HepG2 (cell line): Measurements from ENCODE around the gene ITSN2. TPM values are rescaled to one million over a fixed set of nuclear protein-coding genes. Genes with fewer than 3 reads are reported as not detected.

ENCODE experiments used
- ARID5B ChIP-seq: IDR thresholded peaks from 2 replicates; pipeline ENCODE4 v1.4.0; 2020; ENCODE audit warnings: mild to moderate bottlenecking, missing genetic modification reagents
- JUN ChIP-seq: sonication (generic); formaldehyde crosslinking; IDR thresholded peaks from 2 replicates; pipeline ENCODE4 v1.4.0; 2020; ENCODE audit warnings: mild to moderate bottlenecking, missing genetic modification reagents
- MXD4 ChIP-seq: IDR thresholded peaks from 2 replicates; pipeline ENCODE4 v1.6.1; 2016; ENCODE audit warnings: mild to moderate bottlenecking, missing biosample characterization, missing genetic modification reagents
- PLRG1 ChIP-seq: fragments of 450-650 bp; conservative IDR thresholded peaks from 2 replicates; pipeline ENCODE4 v1.6.1; 2016
- SRSF1 ChIP-seq: fragments of 200-400 bp; formaldehyde crosslinking; optimal IDR thresholded peaks from 2 replicates; pipeline ENCODE3; 2017; ENCODE audit warnings: mild to moderate bottlenecking, low read depth, low read length, moderate library complexity
- THRA ChIP-seq: sonication (generic); formaldehyde crosslinking; IDR thresholded peaks from 2 replicates; pipeline ENCODE4 v1.4.0; 2020; ENCODE audit warnings: missing genetic modification reagents, borderline replicate concordance
- ZFP82 ChIP-seq: sonication (generic); formaldehyde crosslinking; IDR thresholded peaks from 2 replicates; pipeline ENCODE4 v1.5.1; 2020; ENCODE audit warnings: mild to moderate bottlenecking, missing genetic modification reagents, borderline replicate concordance
- ZNF143 ChIP-seq: sonication (generic); formaldehyde crosslinking; IDR thresholded peaks from 2 replicates; pipeline ENCODE4 v1.4.0; 2020; ENCODE audit warnings: missing genetic modification reagents
- ZNF503 ChIP-seq: sonication (generic); formaldehyde crosslinking; IDR thresholded peaks from 2 replicates; pipeline ENCODE4 v1.4.0; 2020; ENCODE audit warnings: missing genetic modification reagents
- ZNF790 ChIP-seq: sonication (generic); formaldehyde crosslinking; IDR thresholded peaks from 2 replicates; pipeline ENCODE4 v1.8.0; 2022; ENCODE audit warnings: missing genetic modification reagents, mild to moderate bottlenecking, borderline replicate concordance
- ZZZ3 ChIP-seq: sonication (generic); formaldehyde crosslinking; IDR thresholded peaks from 2 replicates; pipeline ENCODE4 v1.4.0; 2020; ENCODE audit warnings: missing genetic modification reagents, mild to moderate bottlenecking, borderline replicate concordance
- polyA plus RNA-seq, 8 experiments: library from polyadenylated mRNA; depleted of rRNA in 3 of 8; stranded (reverse) in 7 of 8; unstranded in 1 of 8; fragments of >200 nt; fragmentation: Illumina TruSeq in 4 of 8; extraction: Trizol in 4 of 8; gene quantifications; 2 replicates each; pipeline versions ENCODE4 v1.2.1 to v1.2.3, GENCODE V29; 2011 to 2016; ENCODE audit warnings: low read depth in 4 of 8, missing spikeins in 1 of 8, mixed read lengths in 1 of 8; ENCODE audit not compliant: insufficient read depth in 1 of 8
- total RNA-seq, 5 experiments: library from RNA; depleted of rRNA; stranded (reverse); fragments of >200 nt; fragmentation: Illumina TruSeq; extraction: Trizol; gene quantifications; 2 replicates each; pipeline ENCODE4 v1.2.3, GENCODE V29; 2016; ENCODE audit warnings: low read depth in 1 of 5
- TF ChIP-seq, protein P1 (sequence below): fragments of 450-650 bp; IDR thresholded peaks from 2 replicates; pipeline ENCODE4 v1.6.1; 2017; ENCODE audit warnings: mild to moderate bottlenecking
- TF ChIP-seq, protein P2 (sequence below), 2 experiments: sonication (generic) in 1 of 2; formaldehyde crosslinking in 1 of 2; IDR thresholded peaks; 2 replicates each; pipeline versions ENCODE4 v1.4.0 to v1.6.1; 2018 to 2020; ENCODE audit warnings: missing genetic modification reagents in 2 of 2, borderline replicate concordance in 1 of 2, low read depth in 1 of 2, mild to moderate bottlenecking in 1 of 2, missing biosample characterization in 1 of 2
- TF ChIP-seq, protein P3 (sequence below): sonication (generic); formaldehyde crosslinking; IDR thresholded peaks from 2 replicates; pipeline ENCODE4 v1.9.0; 2021; ENCODE audit warnings: missing genetic modification reagents, mild to moderate bottlenecking, borderline replicate concordance

Gene ITSN2
- total and polyA plus RNA-seq, 2 of the 13 experiments (the other 11 are each of a cell fraction or from before 2014, with no cell fraction given): 26.0 to 26.6 TPM

DNA sequence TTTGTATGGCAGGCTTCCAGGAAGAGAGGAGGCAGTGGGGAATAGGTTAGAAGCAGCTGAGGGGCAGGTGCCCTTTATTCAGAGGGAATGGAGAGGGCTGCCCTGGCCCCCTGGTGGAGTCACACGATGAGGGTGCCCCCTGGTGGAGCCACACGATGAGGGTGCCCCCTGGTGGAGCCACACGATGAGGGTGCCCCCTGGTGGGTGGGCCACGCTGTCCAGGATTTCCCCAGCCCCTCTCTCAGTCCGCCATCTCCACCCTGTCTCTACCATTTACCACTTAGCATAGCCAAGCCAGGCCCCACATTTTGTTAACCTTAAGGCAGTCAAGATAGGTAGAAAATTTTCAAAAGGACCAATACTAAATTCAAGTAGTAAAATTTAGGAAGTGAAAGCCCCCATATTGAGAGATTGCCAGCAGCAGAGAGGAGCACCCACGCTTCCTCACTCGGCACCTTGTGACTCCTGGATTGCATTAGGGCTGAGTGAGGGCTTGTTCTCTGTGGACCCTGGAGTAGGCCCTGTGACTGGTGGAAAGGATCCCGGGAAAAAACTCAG is 195.8 kb downstream of the ITSN2 start (continued):
- TF ChIP-seq, protein P1, sequence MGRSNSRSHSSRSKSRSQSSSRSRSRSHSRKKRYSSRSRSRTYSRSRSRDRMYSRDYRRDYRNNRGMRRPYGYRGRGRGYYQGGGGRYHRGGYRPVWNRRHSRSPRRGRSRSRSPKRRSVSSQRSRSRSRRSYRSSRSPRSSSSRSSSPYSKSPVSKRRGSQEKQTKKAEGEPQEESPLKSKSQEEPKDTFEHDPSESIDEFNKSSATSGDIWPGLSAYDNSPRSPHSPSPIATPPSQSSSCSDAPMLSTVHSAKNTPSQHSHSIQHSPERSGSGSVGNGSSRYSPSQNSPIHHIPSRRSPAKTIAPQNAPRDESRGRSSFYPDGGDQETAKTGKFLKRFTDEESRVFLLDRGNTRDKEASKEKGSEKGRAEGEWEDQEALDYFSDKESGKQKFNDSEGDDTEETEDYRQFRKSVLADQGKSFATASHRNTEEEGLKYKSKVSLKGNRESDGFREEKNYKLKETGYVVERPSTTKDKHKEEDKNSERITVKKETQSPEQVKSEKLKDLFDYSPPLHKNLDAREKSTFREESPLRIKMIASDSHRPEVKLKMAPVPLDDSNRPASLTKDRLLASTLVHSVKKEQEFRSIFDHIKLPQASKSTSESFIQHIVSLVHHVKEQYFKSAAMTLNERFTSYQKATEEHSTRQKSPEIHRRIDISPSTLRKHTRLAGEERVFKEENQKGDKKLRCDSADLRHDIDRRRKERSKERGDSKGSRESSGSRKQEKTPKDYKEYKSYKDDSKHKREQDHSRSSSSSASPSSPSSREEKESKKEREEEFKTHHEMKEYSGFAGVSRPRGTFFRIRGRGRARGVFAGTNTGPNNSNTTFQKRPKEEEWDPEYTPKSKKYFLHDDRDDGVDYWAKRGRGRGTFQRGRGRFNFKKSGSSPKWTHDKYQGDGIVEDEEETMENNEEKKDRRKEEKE: no peak
- no peak for TF ChIP-seq PLRG1
- TF ChIP-seq ZNF790 (CRISPR knock-in tag): no peak
- TF ChIP-seq ZNF143 (CRISPR knock-in tag): no peak
- peak; percentile 40; the same call in 1 of the 2 replicates for TF ChIP-seq ARID5B (CRISPR knock-in tag)
- TF ChIP-seq SRSF1: no peak
- 0 out of 2 replicates have a peak, but pooled peaks have one; percentile 31 for TF ChIP-seq THRA (CRISPR knock-in tag)
- TF ChIP-seq MXD4 (CRISPR knock-in tag): no peak; the same call in 1 of the 2 replicates
- no peak for TF ChIP-seq ZFP82 (CRISPR knock-in tag)
- no peak for TF ChIP-seq ZZZ3 (CRISPR knock-in tag)
- TF ChIP-seq ZNF503 (CRISPR knock-in tag): 0 out of 2 replicates have a peak, but pooled peaks have one; percentile 17
- no peak for TF ChIP-seq JUN (CRISPR knock-in tag)
- TF ChIP-seq, protein P2, sequence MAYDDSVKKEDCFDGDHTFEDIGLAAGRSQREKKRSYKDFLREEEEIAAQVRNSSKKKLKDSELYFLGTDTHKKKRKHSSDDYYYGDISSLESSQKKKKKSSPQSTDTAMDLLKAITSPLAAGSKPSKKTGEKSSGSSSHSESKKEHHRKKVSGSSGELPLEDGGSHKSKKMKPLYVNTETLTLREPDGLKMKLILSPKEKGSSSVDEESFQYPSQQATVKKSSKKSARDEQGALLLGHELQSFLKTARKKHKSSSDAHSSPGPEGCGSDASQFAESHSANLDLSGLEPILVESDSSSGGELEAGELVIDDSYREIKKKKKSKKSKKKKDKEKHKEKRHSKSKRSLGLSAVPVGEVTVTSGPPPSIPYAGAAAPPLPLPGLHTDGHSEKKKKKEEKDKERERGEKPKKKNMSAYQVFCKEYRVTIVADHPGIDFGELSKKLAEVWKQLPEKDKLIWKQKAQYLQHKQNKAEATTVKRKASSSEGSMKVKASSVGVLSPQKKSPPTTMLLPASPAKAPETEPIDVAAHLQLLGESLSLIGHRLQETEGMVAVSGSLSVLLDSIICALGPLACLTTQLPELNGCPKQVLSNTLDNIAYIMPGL (CRISPR knock-in tag; IDR thresholded peaks at IDR 0.05; ENCODE audit: borderline replicate concordance in 1 of 2, low read depth in 1 of 2): peak; percentile 75 to 87
- TF ChIP-seq, protein P3, sequence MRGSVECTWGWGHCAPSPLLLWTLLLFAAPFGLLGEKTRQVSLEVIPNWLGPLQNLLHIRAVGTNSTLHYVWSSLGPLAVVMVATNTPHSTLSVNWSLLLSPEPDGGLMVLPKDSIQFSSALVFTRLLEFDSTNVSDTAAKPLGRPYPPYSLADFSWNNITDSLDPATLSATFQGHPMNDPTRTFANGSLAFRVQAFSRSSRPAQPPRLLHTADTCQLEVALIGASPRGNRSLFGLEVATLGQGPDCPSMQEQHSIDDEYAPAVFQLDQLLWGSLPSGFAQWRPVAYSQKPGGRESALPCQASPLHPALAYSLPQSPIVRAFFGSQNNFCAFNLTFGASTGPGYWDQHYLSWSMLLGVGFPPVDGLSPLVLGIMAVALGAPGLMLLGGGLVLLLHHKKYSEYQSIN (CRISPR knock-in tag): no peak
